NCI-H146 treated with DMSO at 0.1 percent for 48 hours (cell line): ENCODE measurements around the gene LEPR.

ENCODE experiments used
- DNase-seq: peaks from one replicate; lab custom pipeline; 2025; ENCODE audit not compliant: unreplicated experiment; lab: John Stamatoyannopoulos, UW

Gene LEPR

GRCh38 chr1:65412256-65412983 lies 8.0 kb upstream of the LEPR start:
- DNase-seq = no peak

- no peak for DNase-seq
These were observed 7.5 kb upstream of the LEPR start for GRCh38 chr1:65412984-65413375.

GRCh38 chr1:65414538-65414937 lies 5.9 kb upstream of the LEPR start:
- no peak for DNase-seq

- DNase-seq = no peak
These were observed 3.7 kb upstream of the LEPR start for GRCh38 chr1:65416767-65417166.

- no peak for DNase-seq
These were observed 2.7 kb upstream of the LEPR start for GRCh38 chr1:65417729-65418128.

- no peak for DNase-seq
These were observed 1.8 kb upstream of the LEPR start for GRCh38 chr1:65418522-65419185.

GRCh38 chr1:65419681-65420589 lies 533 bp upstream of the LEPR start:
- DNase-seq = peak; percentile 92

- DNase-seq = no peak
These were observed 1.0 kb downstream of the LEPR start for GRCh38 chr1:65421351-65422025.

GRCh38 chr1:65422241-65423203 lies 2.1 kb downstream of the LEPR start:
- no peak for DNase-seq

GRCh38 chr1:65423884-65424572 lies 3.6 kb downstream of the LEPR start:
- no peak for DNase-seq

GRCh38 chr1:65424573-65424889 lies 4.1 kb downstream of the LEPR start:
- no peak for DNase-seq

- no peak for DNase-seq
These were observed 4.5 kb downstream of the LEPR start for GRCh38 chr1:65425006-65425405.

- DNase-seq = no peak
These were observed 5.2 kb downstream of the LEPR start for GRCh38 chr1:65425697-65426096.

- DNase-seq = no peak
These were observed 8.6 kb downstream of the LEPR start for GRCh38 chr1:65429078-65429477.

- DNase-seq = no peak
These were observed 9.3 kb downstream of the LEPR start for GRCh38 chr1:65429806-65430205.

- DNase-seq = peak; percentile 22
These were observed 10.7 kb downstream of the LEPR start for GRCh38 chr1:65431111-65431705.

- DNase-seq = no peak
These were observed 12.4 kb downstream of the LEPR start for GRCh38 chr1:65432918-65433317.

GRCh38 chr1:65434255-65434654 lies 13.8 kb downstream of the LEPR start:
- no peak for DNase-seq

GRCh38 chr1:65434760-65435159 lies 14.3 kb downstream of the LEPR start:
- no peak for DNase-seq
